Activated CD4-positive, alpha-beta memory T cell treated with anti-CD3 and anti-CD28 coated beads for 36 hours (primary cell): Measurements from ENCODE around the gene SLBP. TPM values are rescaled to one million over a fixed set of nuclear protein-coding genes. Genes with fewer than 3 reads are reported as not detected.

Source experiments
- CTCF ChIA-PET: fragments of 350-600 bp; sonication (Branson Sonifier 250); formaldehyde crosslinking; loops from one replicate; lab custom pipeline; 2021; ENCODE audit warnings: antibody characterized with exemption, inconsistent platforms; lab: Charles Lee
- POLR2A ChIA-PET: fragments of 350-600 bp; sonication (Branson Sonifier 250); formaldehyde crosslinking; loops from one replicate; lab custom pipeline; 2021; ENCODE audit warnings: antibody characterized with exemption; lab: Charles Lee
- DNase-seq: peaks from one replicate; pipeline ENCODE4 v3.0.0-alpha.2; 2020
- H3K27ac Mint-ChIP-seq: one replicate; pipeline ENCODE4 v1.8.0; 2021; ENCODE audit warnings: mixed read lengths
- H3K27me3 Mint-ChIP-seq: one replicate; pipeline ENCODE4 v1.8.0; 2021; ENCODE audit warnings: mixed read lengths
- H3K36me3 Mint-ChIP-seq: one replicate; pipeline ENCODE4 v1.8.0; 2021; ENCODE audit warnings: mixed read lengths
- H3K4me1 Mint-ChIP-seq: one replicate; pipeline ENCODE4 v1.8.0; 2021; ENCODE audit warnings: low read depth, mixed read lengths
- H3K4me3 Mint-ChIP-seq: one replicate; pipeline ENCODE4 v1.8.0; 2021; ENCODE audit warnings: mild to moderate bottlenecking, mixed read lengths
- H3K9me3 Mint-ChIP-seq: one replicate; pipeline ENCODE4 v1.8.0; 2021; ENCODE audit warnings: mixed read lengths
- intact Hi-C: fragments of 100-400 bp; cut with micrococcal nuclease; formaldehyde crosslinking; loops from one replicate; pipeline ENCODE4 v1.15.1; 2023
- total RNA-seq, 2 experiments: library from RNA; stranded (reverse); gene quantifications; one replicate each; pipeline ENCODE4 v1.2.3, GENCODE V29; 2021

Gene SLBP
- total RNA-seq, 2 experiments from 2014 or later = 103 to 106 TPM

- Mint-ChIP-seq H3K9me3 (no peaks in the 10 kb centered on the region), H3K27me3 (no peaks in the 10 kb centered on the region), H3K27ac (no peak overlapping the region), H3K4me1 (no peaks in the 10 kb centered on the region), H3K36me3 (peaks cover 11% of the 10 kb centered on the region), H3K4me3 (no peak overlapping the region)
- POLR2A ChIA-PET = interaction anchor here (0.6 kb wide), 2 partner anchors 84 to 401 kb away, joined by 3 read pairs; no protein-coding TSS in a partner anchor
- intact Hi-C loops = loop anchor here (5.0 kb wide), 1 partner anchor 45 kb away; the partner anchor contains the start of gene FGFR3
- DNase-seq = no peak
- CTCF ChIA-PET = interaction anchor here (0.6 to 3.5 kb wide), 11 partner anchors 12 to 161 kb away, joined by 3 to 63 read pairs (median 7); no protein-coding TSS in a partner anchor
These were observed 34.9 kb upstream of the SLBP start for GRCh38 chr4:1746919-1747602.

GRCh38 chr4:1746265-1746691, 34.2 kb upstream of the SLBP start:
- Mint-ChIP-seq H3K27me3 (no peaks in the 10 kb centered on the region), H3K9me3 (no peaks in the 10 kb centered on the region), H3K4me3 (no peak overlapping the region), H3K4me1 (no peaks in the 10 kb centered on the region), H3K36me3 (peaks cover 18% of the 10 kb centered on the region), H3K27ac (no peak overlapping the region)
- ChIA-PET POLR2A (no interaction called here), CTCF (interaction anchor here (0.7 to 3.5 kb wide), 6 partner anchors 22 to 207 kb away, joined by 3 to 63 read pairs (median 14); no protein-coding TSS in a partner anchor)
- peak; percentile 86 for DNase-seq
- intact Hi-C loops = loop anchor here (5.0 kb wide), 1 partner anchor 46 kb away; the partner anchor contains the start of gene FGFR3

GRCh38 chr4:1745697-1746096, 33.6 kb upstream of the SLBP start:
- Mint-ChIP-seq H3K27ac (no peak overlapping the region), H3K4me3 (no peak overlapping the region), H3K9me3 (no peaks in the 10 kb centered on the region), H3K4me1 (no peaks in the 10 kb centered on the region), H3K27me3 (no peaks in the 10 kb centered on the region), H3K36me3 (peaks cover 22% of the 10 kb centered on the region)
- ChIA-PET CTCF (interaction anchor here (1.0 to 2.9 kb wide), 5 partner anchors 52 to 207 kb away, joined by 3 to 27 read pairs (median 8); no protein-coding TSS in a partner anchor), POLR2A (interaction anchor here (0.6 to 2.4 kb wide), 3 partner anchors 15 to 47 kb away, joined by 3 to 8 read pairs (median 4); no protein-coding TSS in a partner anchor)
- no peak for DNase-seq
- intact Hi-C loops = loop anchor here (5.0 kb wide), 1 partner anchor 47 kb away; the partner anchor contains the start of gene FGFR3

- POLR2A ChIA-PET = interaction anchor here (0.6 to 2.4 kb wide), 4 partner anchors 14 to 47 kb away, joined by 3 to 8 read pairs (median 4); partner anchors contain the start of gene SLBP
- intact Hi-C loops = loop anchor here (5.0 kb wide), 1 partner anchor 47 kb away; the partner anchor contains the start of gene FGFR3
- H3K4me1 Mint-ChIP-seq = no peaks in the 10 kb centered on the region
These were observed 33.0 kb upstream of the SLBP start for GRCh38 chr4:1745165-1745564.

GRCh38 chr4:1744552-1744951, 32.4 kb upstream of the SLBP start:
- POLR2A ChIA-PET = interaction anchor here (1.2 to 2.4 kb wide), 3 partner anchors 14 to 33 kb away, joined by 3 to 8 read pairs (median 4); partner anchors contain the start of gene SLBP

More at GRCh38 chr4:1745165-1745564, 33.0 kb upstream of the SLBP start:
- peaks cover 25% of the 10 kb centered on the region for H3K36me3 Mint-ChIP-seq
- H3K27ac Mint-ChIP-seq = no peak overlapping the region
- no peaks in the 10 kb centered on the region for H3K9me3 Mint-ChIP-seq
- DNase-seq = no peak
- CTCF ChIA-PET = interaction anchor here (0.7 to 2.9 kb wide), 6 partner anchors 27 to 208 kb away, joined by 3 to 27 read pairs (median 7); no protein-coding TSS in a partner anchor
- no peaks in the 10 kb centered on the region for H3K27me3 Mint-ChIP-seq
- H3K4me3 Mint-ChIP-seq = no peak overlapping the region

GRCh38 chr4:1743975-1744374, 31.9 kb upstream of the SLBP start:
- H3K27me3 Mint-ChIP-seq = no peaks in the 10 kb centered on the region
- H3K9me3 Mint-ChIP-seq = no peaks in the 10 kb centered on the region
- intact Hi-C loops = no loop called here
- CTCF ChIA-PET = interaction anchor here (1.0 to 2.9 kb wide), 3 partner anchors 24 to 65 kb away, joined by 3 to 27 read pairs (median 8); no protein-coding TSS in a partner anchor
- H3K36me3 Mint-ChIP-seq = peaks cover 28% of the 10 kb centered on the region
- no peak overlapping the region for H3K27ac Mint-ChIP-seq
- DNase-seq = no peak
- no peak overlapping the region for H3K4me3 Mint-ChIP-seq
- POLR2A ChIA-PET = interaction anchor here (1.2 to 2.4 kb wide), 2 partner anchors 13 to 32 kb away, joined by 3 to 8 read pairs; partner anchors contain the start of gene SLBP
- H3K4me1 Mint-ChIP-seq = no peaks in the 10 kb centered on the region

More at GRCh38 chr4:1744552-1744951, 32.4 kb upstream of the SLBP start:
- H3K4me3 Mint-ChIP-seq = no peak overlapping the region
- no peaks in the 10 kb centered on the region for H3K4me1 Mint-ChIP-seq
- no peak for DNase-seq
- intact Hi-C loops = no loop called here
- peaks cover 25% of the 10 kb centered on the region for H3K36me3 Mint-ChIP-seq
- H3K27me3 Mint-ChIP-seq = no peaks in the 10 kb centered on the region
- no peaks in the 10 kb centered on the region for H3K9me3 Mint-ChIP-seq
- no peak overlapping the region for H3K27ac Mint-ChIP-seq
- CTCF ChIA-PET = interaction anchor here (0.7 to 2.9 kb wide), 6 partner anchors 23 to 154 kb away, joined by 3 to 27 read pairs (median 7); no protein-coding TSS in a partner anchor

- POLR2A ChIA-PET = interaction anchor here (2.4 kb wide), 1 partner anchor 13 kb away, joined by 8 read pairs; no protein-coding TSS in a partner anchor
- H3K36me3 Mint-ChIP-seq = peaks cover 32% of the 10 kb centered on the region
- intact Hi-C loops = no loop called here
- H3K27me3 Mint-ChIP-seq = no peaks in the 10 kb centered on the region
- H3K4me1 Mint-ChIP-seq = no peaks in the 10 kb centered on the region
- peaks cover 4% of the 10 kb centered on the region for H3K9me3 Mint-ChIP-seq
- peak overlapping the region; percentile 5 for H3K27ac Mint-ChIP-seq
- CTCF ChIA-PET = interaction anchor here (1.0 to 2.9 kb wide), 4 partner anchors 24 to 66 kb away, joined by 3 to 27 read pairs (median 6); no protein-coding TSS in a partner anchor
- no peak overlapping the region for H3K4me3 Mint-ChIP-seq
- DNase-seq = no peak
These were observed 31.4 kb upstream of the SLBP start for GRCh38 chr4:1743551-1743950.

GRCh38 chr4:1741208-1741607, 29.1 kb upstream of the SLBP start:
- DNase-seq = no peak
- Mint-ChIP-seq H3K27ac (no peak overlapping the region), H3K4me1 (no peaks in the 10 kb centered on the region), H3K36me3 (peaks cover 54% of the 10 kb centered on the region), H3K27me3 (no peaks in the 10 kb centered on the region), H3K4me3 (no peak overlapping the region), H3K9me3 (peaks cover 13% of the 10 kb centered on the region)
- intact Hi-C loops = no loop called here
- CTCF ChIA-PET = no interaction called here
- POLR2A ChIA-PET = no interaction called here

GRCh38 chr4:1740021-1740545, 28.0 kb upstream of the SLBP start:
- DNase-seq = no peak
- ChIA-PET CTCF (interaction anchor here (1.2 kb wide), 1 partner anchor 69 kb away, joined by 3 read pairs; no protein-coding TSS in a partner anchor), POLR2A (interaction anchor here (1.1 kb wide), 1 partner anchor 9 kb away, joined by 3 read pairs; no protein-coding TSS in a partner anchor)
- Mint-ChIP-seq H3K4me3 (no peak overlapping the region), H3K27me3 (no peaks in the 10 kb centered on the region), H3K36me3 (peaks cover 62% of the 10 kb centered on the region), H3K4me1 (no peaks in the 10 kb centered on the region), H3K9me3 (peaks cover 13% of the 10 kb centered on the region), H3K27ac (no peak overlapping the region)
- intact Hi-C loops = no loop called here

GRCh38 chr4:1739358-1739757, 27.2 kb upstream of the SLBP start:
- H3K27me3 Mint-ChIP-seq = no peaks in the 10 kb centered on the region
- CTCF ChIA-PET = interaction anchor here (1.2 kb wide), 1 partner anchor 70 kb away, joined by 3 read pairs; no protein-coding TSS in a partner anchor
- no peak overlapping the region for H3K4me3 Mint-ChIP-seq
- H3K4me1 Mint-ChIP-seq = no peaks in the 10 kb centered on the region
- no peak for DNase-seq
- peaks cover 63% of the 10 kb centered on the region for H3K36me3 Mint-ChIP-seq
- no peak overlapping the region for H3K27ac Mint-ChIP-seq
- POLR2A ChIA-PET = interaction anchor here (1.1 kb wide), 1 partner anchor 8 kb away, joined by 3 read pairs; no protein-coding TSS in a partner anchor
- intact Hi-C loops = no loop called here
- H3K9me3 Mint-ChIP-seq = peaks cover 13% of the 10 kb centered on the region

GRCh38 chr4:1738410-1738809, 26.3 kb upstream of the SLBP start:
- ChIA-PET POLR2A (no interaction called here), CTCF (interaction anchor here (1.2 kb wide), 1 partner anchor 10 kb away, joined by 3 read pairs; no protein-coding TSS in a partner anchor)
- Mint-ChIP-seq H3K9me3 (peaks cover 13% of the 10 kb centered on the region), H3K27ac (no peak overlapping the region), H3K27me3 (no peaks in the 10 kb centered on the region), H3K36me3 (peaks cover 57% of the 10 kb centered on the region), H3K4me3 (no peak overlapping the region), H3K4me1 (no peaks in the 10 kb centered on the region)
- DNase-seq = no peak
- intact Hi-C loops = no loop called here
